Upper lobe of left lung (tissue), 6 donors: ENCODE results near the gene FHIT. TPM values are rescaled to one million over a fixed set of nuclear protein-coding genes. Genes with fewer than 3 reads are reported as not detected.

Experiments
- ATAC-seq, 2 donors: fragments of 200-7000 bp; cut with Tn5 transposase; one replicate each; pipeline ENCODE4 v1.9.1; 2022; ENCODE audit warnings: mild to moderate bottlenecking in 2 of 2, moderate library complexity in 2 of 2; ENCODE audit not compliant: low FRiP score in 2 of 2
- DNase-seq, 2 donors: peaks; one replicate each; pipeline ENCODE4 v3.0.0-alpha.2; 2019 to 2020
- H3K27ac ChIP-seq, 4 donors: fragments of 200-600 bp; sonication (generic); one replicate each; pipeline ENCODE4 v1.5.1; 2016 to 2019
- H3K27me3 ChIP-seq, 4 donors: fragments of 200-600 bp; sonication (generic); one replicate each; pipeline ENCODE4 v1.5.1; 2017 to 2019
- H3K36me3 ChIP-seq, 4 donors: fragments of 200-600 bp; sonication (generic); one replicate each; pipeline ENCODE4 v1.5.1; 2016 to 2019
- H3K4me1 ChIP-seq, 4 donors: fragments of 200-600 bp; sonication (generic); one replicate each; pipeline ENCODE4 v1.5.1; 2018 to 2019
- H3K4me3 ChIP-seq, 4 donors: fragments of 200-600 bp; sonication (generic); one replicate each; pipeline ENCODE4 v1.5.1; 2017 to 2019; ENCODE audit warnings: mild to moderate bottlenecking in 2 of 4, moderate library complexity in 1 of 4
- H3K9me3 ChIP-seq, 4 donors: fragments of 200-600 bp; sonication (generic); one replicate each; pipeline ENCODE4 v1.5.1; 2018 to 2019
- CTCF ChIP-seq, 6 experiments: fragments of 450-650 bp in 4 of 6; fragments of 200-600 bp in 2 of 6; sonication (generic) in 2 of 6; IDR thresholded peaks; one replicate each; pipeline ENCODE4 v1.5.1; 2016 to 2019; ENCODE audit warnings: antibody characterized with exemption in 6 of 6
- EP300 ChIP-seq, 4 donors: sonication (generic); formaldehyde crosslinking; IDR thresholded peaks; one replicate each; pipeline ENCODE4 v1.5.1; 2017; ENCODE audit warnings: antibody characterized with exemption in 4 of 4, control low read depth in 2 of 4
- POLR2A ChIP-seq, 4 donors: fragments of 450-650 bp; IDR thresholded peaks; one replicate each; pipeline ENCODE4 v1.5.1; 2016 to 2017; ENCODE audit warnings: antibody characterized with exemption in 4 of 4, mild to moderate bottlenecking in 2 of 4
- POLR2AphosphoS5 ChIP-seq, 2 donors: sonication (generic); formaldehyde crosslinking; IDR thresholded peaks; one replicate each; pipeline ENCODE4 v1.5.1; 2017; ENCODE audit warnings: antibody characterized with exemption in 2 of 2
- WGBS, 2 donors: methylation state at CpG; one replicate each; pipeline ENCODE4 v1.1.5; 2017 to 2018; 5-methylcytosine and 5-hydroxymethylcytosine counted together
- total RNA-seq, 6 donors: library from RNA; depleted of rRNA in 4 of 6; stranded (reverse); fragments of >200 nt in 4 of 6; gene quantifications; one replicate each; pipeline versions ENCODE4 v1.1.0 to v1.2.1, GENCODE V29; 2016 to 2021
- donor health status: DM: no; HTN: no; CAD: no; lungs with moderate emphysema.
- donor health status: DM: no; HTN: yes; CAD: no; lungs with severe emphysema.

Gene FHIT
- total RNA-seq, 6 donors from 2014 or later, result 6.8 to 56.6 (median 11.1) TPM

- ATAC-seq, result no peak
Observed at GRCh38 chr3:60771766-60772165, 479.5 kb downstream of the FHIT start.

GRCh38 chr3:60770532-60770931, 480.7 kb downstream of the FHIT start:
- TF ChIP-seq CTCF (IDR thresholded peaks at IDR 0.05), result no peak
- no peak for ATAC-seq
- H3K4me3 ChIP-seq, result no peak overlapping the region
- H3K27me3 ChIP-seq, result no peaks in the 10 kb centered on the region
- H3K36me3 ChIP-seq, result no peaks in the 10 kb centered on the region
- DNase-seq, result peak in 1 of 2 donors; percentile 22
- no peak overlapping the region for H3K27ac ChIP-seq
- no peaks in the 10 kb centered on the region for H3K4me1 ChIP-seq
- peaks cover 0 to 6% (median 0%) of the 10 kb centered on the region in 4 donors for H3K9me3 ChIP-seq
- 56 to 62% methylated on average over 1 of the region's 1 CpG for WGBS, 2 donors

More at GRCh38 chr3:60771766-60772165, 479.5 kb downstream of the FHIT start:
- Histone ChIP-seq H3K4me3 (no peak overlapping the region), H3K27ac (no peak overlapping the region), H3K9me3 (peaks cover 0 to 9% (median 0%) of the 10 kb centered on the region in 4 donors), H3K4me1 (no peaks in the 10 kb centered on the region), H3K27me3 (no peaks in the 10 kb centered on the region), H3K36me3 (no peaks in the 10 kb centered on the region)
- TF ChIP-seq EP300 (IDR thresholded peaks at IDR 0.05) (no peak), CTCF (IDR thresholded peaks at IDR 0.05) (no peak), POLR2A (IDR thresholded peaks at IDR 0.05) (no peak), POLR2AphosphoS5 (IDR thresholded peaks at IDR 0.05) (no peak)
- DNase-seq, result no peak

GRCh38 chr3:60767536-60767935, 483.7 kb downstream of the FHIT start:
- no peak overlapping the region for H3K4me3 ChIP-seq
- H3K4me1 ChIP-seq, result no peaks in the 10 kb centered on the region
- no peaks in the 10 kb centered on the region for H3K9me3 ChIP-seq
- H3K27me3 ChIP-seq, result no peaks in the 10 kb centered on the region
- TF ChIP-seq POLR2AphosphoS5 (IDR thresholded peaks at IDR 0.05), result no peak
- TF ChIP-seq POLR2A (IDR thresholded peaks at IDR 0.05), result no peak
- TF ChIP-seq EP300 (IDR thresholded peaks at IDR 0.05), result no peak
- no peak for TF ChIP-seq CTCF (IDR thresholded peaks at IDR 0.05)
- no peaks in the 10 kb centered on the region for H3K36me3 ChIP-seq
- DNase-seq, result no peak
- no peak overlapping the region for H3K27ac ChIP-seq
- WGBS, 2 donors, result 62 to 85% methylated on average over 3 of the region's 3 CpGs
- ATAC-seq, result no peak

- no peaks in the 10 kb centered on the region for H3K4me1 ChIP-seq
- H3K27ac ChIP-seq, result no peak overlapping the region
- 95 to 96% methylated on average over 2 to 3 of the region's 3 CpGs for WGBS, 2 donors
- TF ChIP-seq POLR2AphosphoS5 (IDR thresholded peaks at IDR 0.05) (no peak), EP300 (IDR thresholded peaks at IDR 0.05) (no peak), CTCF (IDR thresholded peaks at IDR 0.05) (no peak), POLR2A (IDR thresholded peaks at IDR 0.05) (no peak)
- no peak overlapping the region for H3K4me3 ChIP-seq
- no peaks in the 10 kb centered on the region for H3K9me3 ChIP-seq
- ATAC-seq (no peak), DNase-seq (no peak)
- no peaks in the 10 kb centered on the region for H3K36me3 ChIP-seq
- H3K27me3 ChIP-seq, result no peaks in the 10 kb centered on the region
Observed at GRCh38 chr3:60765776-60766175, 485.5 kb downstream of the FHIT start.

- no peaks in the 10 kb centered on the region for H3K36me3 ChIP-seq
- no peak overlapping the region for H3K4me3 ChIP-seq
- H3K9me3 ChIP-seq, result no peaks in the 10 kb centered on the region
- no peak for DNase-seq
- H3K27ac ChIP-seq, result no peak overlapping the region
- no peak for ATAC-seq
- TF ChIP-seq CTCF (IDR thresholded peaks at IDR 0.05), result no peak
- TF ChIP-seq EP300 (IDR thresholded peaks at IDR 0.05), result no peak
- no peak for TF ChIP-seq POLR2A (IDR thresholded peaks at IDR 0.05)
- 87 to 89% methylated on average over 2 of the region's 2 CpGs for WGBS, 2 donors
- no peaks in the 10 kb centered on the region for H3K4me1 ChIP-seq
- no peaks in the 10 kb centered on the region for H3K27me3 ChIP-seq
Observed at GRCh38 chr3:60764870-60765269, 486.4 kb downstream of the FHIT start.
